ENCODE measurements around the gene SPRR1A.
"Not testable (repeated sequence)": the region's sequence is repeated elsewhere in the genome, so short reads cannot be mapped to it uniquely, and the experiment has no call there.

SPRR1A gene

DNA sequence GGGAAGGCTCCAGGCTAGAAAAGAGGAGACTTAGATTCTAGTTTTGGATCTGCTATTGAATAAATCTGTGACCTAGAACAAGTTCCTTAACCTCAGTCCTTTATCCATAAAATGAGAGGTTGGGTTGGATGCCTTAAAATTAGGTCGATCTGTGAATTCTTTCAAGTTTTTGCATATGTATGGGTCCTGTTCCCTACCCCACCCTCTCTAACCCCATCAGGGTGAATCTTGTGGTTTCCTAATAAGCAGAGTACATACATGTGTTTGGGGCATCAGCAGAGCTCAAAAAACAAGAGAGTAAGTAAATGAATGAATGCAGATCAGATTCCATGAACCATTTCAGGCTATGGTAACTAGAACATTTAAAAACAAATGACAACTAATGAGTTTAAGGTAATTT is 7.2 kb upstream of the SPRR1A start:
- DNase-seq: no peak

GRCh38 chr1:152977614-152978013 is 6.3 kb upstream of the SPRR1A start:
- no peak for DNase-seq

- DNase-seq: no peak
Observed at GRCh38 chr1:152980676-152981075, 3.2 kb upstream of the SPRR1A start.

DNA sequence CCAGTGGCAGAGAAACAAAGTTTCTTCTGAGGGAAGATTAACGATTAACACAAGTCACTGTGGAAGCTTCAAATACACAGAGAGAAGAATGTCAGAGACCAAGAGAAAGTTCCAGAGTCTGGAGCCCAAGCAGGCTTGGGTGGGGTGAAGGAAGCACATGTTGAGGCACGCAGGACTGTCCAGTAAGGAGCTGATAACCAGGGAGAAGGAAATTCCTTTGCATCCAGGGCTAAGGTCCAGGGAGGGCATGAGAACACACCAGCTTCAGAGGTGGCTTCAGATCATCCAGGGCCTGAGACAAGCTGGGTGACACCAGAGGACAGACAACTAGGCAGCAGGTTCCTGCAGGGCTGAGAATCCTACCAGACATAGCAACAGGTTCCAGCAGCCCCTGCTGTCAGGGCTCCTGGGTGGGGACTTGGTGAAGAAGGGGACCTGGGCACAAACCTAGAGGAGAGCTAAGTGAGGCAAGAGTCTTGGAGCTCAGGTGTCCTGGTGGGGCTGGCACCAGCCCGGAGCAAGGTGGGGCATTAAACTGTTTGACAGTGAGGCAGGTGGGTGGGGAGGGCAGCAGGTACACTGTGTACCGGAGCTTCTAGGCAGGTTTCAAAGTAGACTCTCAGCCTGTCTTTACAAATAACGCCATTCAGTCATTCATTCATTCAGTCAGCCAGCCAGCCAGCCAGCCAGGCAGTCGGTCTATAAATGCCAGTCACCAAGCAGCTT is 2.6 kb upstream of the SPRR1A start:
- no peak for DNase-seq

DNA sequence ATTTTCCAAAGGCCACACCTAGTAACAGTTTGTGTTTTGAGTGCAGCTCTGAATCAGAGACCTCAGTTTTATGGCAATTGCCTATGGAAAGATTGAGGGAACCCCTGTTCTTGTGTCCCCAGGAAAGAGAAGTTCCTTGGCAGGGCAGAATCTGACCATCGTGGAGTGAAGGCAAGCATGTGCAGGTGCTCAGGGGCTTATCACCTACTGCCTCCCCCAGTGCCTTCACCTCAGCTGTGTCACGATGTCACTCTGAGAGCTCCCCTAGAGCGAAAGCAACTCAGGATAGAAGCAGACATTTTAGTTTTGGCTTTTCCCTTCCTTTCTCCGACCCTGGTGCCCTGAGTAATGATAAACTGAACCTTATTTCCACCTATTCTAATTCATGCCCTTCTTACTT is 1.8 kb upstream of the SPRR1A start:
- DNase-seq: no peak

DNA sequence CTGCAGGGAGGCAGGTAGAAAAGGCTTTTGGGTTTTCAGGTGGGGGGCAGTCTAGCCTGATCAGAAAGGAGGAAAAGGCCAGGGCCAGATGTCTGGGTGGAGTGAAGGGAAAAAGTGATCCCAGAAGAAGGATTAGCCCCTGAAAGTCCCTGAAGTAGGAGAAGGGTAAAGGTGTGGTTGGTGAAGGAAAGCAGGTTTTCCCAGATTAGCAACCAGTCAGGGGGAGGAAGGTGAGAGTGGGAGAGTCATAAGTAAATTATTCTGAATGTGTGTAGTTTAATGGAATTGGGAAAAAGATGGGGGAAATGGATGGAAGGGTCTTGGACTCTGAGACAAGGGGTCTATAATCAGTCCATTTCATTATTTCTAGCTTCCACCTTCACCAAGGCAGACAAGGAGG is 647 bp upstream of the SPRR1A start:
- no peak for DNase-seq

- no peak for DNase-seq
Observed at GRCh38 chr1:152986578-152986977, 2.7 kb downstream of the SPRR1A start.

- no peak for DNase-seq
Observed at GRCh38 chr1:152993186-152993585, 9.3 kb downstream of the SPRR1A start.

GRCh38 chr1:152995842-152996241 is 12.0 kb downstream of the SPRR1A start:
- DNase-seq: no peak

- no peak for DNase-seq
Observed at GRCh38 chr1:152996633-152997400, 12.9 kb downstream of the SPRR1A start.

GRCh38 chr1:152997901-152998300 is 14.0 kb downstream of the SPRR1A start:
- DNase-seq: no peak

GRCh38 chr1:152998476-152998875 is 14.6 kb downstream of the SPRR1A start:
- DNase-seq: no peak

- no peak for DNase-seq
Observed at GRCh38 chr1:152999818-153000217, 15.9 kb downstream of the SPRR1A start.

GRCh38 chr1:153000294-153000693 is 16.4 kb downstream of the SPRR1A start:
- DNase-seq: no peak

DNA sequence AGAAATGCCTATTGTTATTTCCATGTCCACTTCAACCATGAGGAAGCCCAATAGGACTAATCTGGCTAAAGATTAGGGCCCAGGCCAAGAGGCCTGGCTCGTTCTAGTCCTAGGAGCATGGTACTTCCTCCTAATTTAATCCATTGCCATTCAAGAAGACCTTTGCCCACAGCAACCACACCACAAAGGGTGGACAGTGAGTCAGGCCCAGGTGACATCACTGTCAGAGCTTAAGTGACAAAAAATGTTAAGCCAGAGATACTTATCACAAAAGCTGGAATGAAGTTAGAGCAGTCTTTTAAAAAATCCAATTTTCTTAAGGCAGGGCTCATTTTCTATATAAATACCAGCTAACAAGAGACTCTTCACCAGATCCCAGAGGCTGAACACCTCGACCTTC is 17.5 kb downstream of the SPRR1A start, which contains the start of gene SPRR3:
TSS of gene SPRR3 (plus strand) at position 368 of the 400 bp plus-strand sequence. CDS start 1,272 bp downstream, outside the sequence.
- DNase-seq: no peak

DNA sequence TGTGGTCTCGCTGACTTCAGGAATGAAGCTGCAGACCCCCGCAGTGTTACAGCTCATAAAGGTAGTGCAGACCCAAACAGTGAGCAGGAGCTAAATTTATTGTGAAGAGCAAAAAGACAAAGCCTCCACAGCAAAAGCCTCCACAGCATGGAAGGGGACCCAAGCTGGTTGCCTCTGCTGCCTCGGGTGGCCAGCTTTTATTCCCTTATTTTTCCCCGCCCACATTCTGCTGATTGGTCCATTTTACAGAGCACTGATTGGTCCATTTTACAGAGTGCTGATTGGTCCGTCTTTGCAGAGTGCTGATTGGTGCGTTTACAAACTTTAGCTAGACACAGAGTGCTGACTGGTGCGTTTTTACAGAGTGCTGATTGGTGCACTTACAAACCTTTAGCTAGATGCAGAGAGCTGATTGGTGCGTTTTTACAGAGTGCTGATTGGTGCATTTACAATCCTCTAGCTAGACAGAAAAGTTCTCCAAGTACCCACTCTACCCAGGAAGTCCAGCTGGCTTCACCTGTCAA is 27.4 kb downstream of the SPRR1A start:
- not testable (repeated sequence) for DNase-seq

- DNase-seq: not testable (repeated sequence)
Observed at GRCh38 chr1:153021829-153022228, 37.9 kb downstream of the SPRR1A start.

DNA sequence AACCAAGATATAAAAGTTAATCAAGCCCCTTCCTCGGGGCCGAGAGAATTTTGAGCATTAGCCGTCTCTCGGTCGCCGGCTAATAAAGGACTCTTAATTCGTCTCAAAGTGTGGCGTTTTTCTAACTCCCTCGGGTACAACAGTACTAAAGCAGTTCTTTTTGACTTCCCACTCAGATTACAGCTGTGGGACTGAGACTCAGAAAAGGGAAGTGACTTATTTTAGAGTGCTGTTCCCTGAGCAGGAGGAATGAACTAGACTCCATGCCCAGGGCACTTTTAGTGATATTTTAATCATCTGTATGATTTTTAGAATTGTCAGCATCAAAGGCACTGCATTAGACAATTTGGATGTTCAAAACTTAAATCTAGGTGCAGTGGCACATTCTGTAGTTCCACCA is 38.5 kb downstream of the SPRR1A start:
- not testable (repeated sequence) for DNase-seq

DNA sequence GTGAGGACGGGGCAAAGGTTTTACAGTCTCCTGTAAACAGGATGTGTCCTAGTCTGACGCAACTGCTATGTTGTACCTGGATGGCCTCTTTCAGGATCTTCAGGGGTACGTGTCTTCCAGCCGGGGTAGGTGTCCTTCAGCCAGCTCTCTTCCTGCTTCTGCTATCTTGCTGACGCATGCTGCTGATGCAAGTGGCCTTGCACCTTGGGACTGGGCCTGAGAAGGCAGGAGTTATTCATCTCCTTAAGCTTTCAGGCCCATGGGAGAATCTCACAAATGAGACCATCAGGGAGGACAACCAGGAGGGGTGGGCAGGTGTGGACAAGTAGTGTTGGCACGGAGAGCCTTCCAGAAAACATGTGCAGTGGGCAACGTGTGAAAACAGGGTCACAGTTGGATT is 39.2 kb downstream of the SPRR1A start:
- no peak for DNase-seq

DNA sequence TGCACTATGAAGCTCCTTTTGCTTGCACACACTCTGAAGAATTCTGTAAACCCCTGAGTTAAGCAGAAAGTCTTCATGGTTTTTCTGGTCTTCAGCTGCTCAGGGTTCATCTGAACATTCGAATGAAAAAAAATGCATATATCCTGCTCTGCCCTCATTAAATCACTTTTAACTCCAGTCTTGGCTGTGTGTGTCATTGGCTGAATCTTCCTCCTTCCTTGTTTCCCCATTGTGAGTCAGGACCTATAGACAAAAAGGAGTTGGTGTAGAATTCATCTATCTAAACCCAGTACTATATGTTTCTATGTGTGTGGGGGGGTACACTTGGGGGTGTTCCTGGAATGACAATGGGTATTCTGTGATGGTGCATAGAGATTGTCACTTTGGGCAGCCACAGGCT is 40.5 kb downstream of the SPRR1A start:
- DNase-seq: no peak

DNA sequence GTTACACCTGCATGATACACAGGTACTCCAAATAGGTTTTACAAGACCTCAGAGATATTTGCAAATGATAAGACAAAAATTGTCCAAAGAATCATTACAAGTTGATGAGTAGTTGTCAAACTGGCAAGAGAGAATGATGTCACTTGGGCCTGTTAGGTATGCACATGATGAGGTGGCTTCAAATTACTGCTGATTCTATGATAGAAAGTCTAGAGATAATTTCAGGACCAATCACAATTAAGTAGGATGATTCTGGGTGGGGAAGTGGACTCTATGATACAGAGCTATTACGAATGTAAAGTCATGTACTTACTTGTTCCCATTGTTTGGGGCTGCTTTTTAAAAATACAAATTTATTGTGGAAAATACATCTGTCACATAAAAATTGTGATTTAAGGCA is 41.9 kb downstream of the SPRR1A start:
- no peak for DNase-seq

GRCh38 chr1:153028766-153029165 is 44.9 kb downstream of the SPRR1A start:
- no peak for DNase-seq

GRCh38 chr1:153030895-153031294 is 47.0 kb downstream of the SPRR1A start, which contains the start of gene SPRR1B:
TSS of gene SPRR1B (plus strand) at chr1:153031203. CDS start at chr1:153032346, 1,143 bp downstream.
- no peak for DNase-seq

- no peak for DNase-seq
Observed at GRCh38 chr1:153032073-153032472, 48.2 kb downstream of the SPRR1A start.

Data from activated CD4-positive, alpha-beta T cell treated with anti-CD3 and anti-CD28 coated beads, Interleukin-2, amount 50 U/mL, for 1 hour (primary cell).